MM.1S (cell line): ENCODE measurements around the gene ABCG2.
A peak's percentile ranks its signal among the peaks of the same experiment; 100 is the strongest.

Experiments
- DNase-seq: peaks from one replicate; pipeline ENCODE4 v3.0.0-alpha.2; 2015
- H2AFZ ChIP-seq: fragments of 300-600 bp; sonication (generic); 2 replicates; pipeline ENCODE4 v1.6.0; 2016; ENCODE audit warnings: antibody characterized with exemption, low read length
- H3F3A ChIP-seq: fragments of 300-600 bp; sonication (generic); 2 replicates; pipeline ENCODE4 v1.6.1; 2016; ENCODE audit warnings: mild to moderate bottlenecking, antibody characterized with exemption, low read length, moderate library complexity, mixed read lengths; ENCODE audit not compliant: insufficient read depth
- H3K27ac ChIP-seq: fragments of 300-600 bp; sonication (generic); 2 replicates; pipeline ENCODE4 v1.5.1; 2016; ENCODE audit warnings: mild to moderate bottlenecking, low read length
- H3K27me3 ChIP-seq: fragments of 300-600 bp; sonication (generic); replicated peaks from 2 replicates; pipeline ENCODE4 v1.6.0; 2016; ENCODE audit warnings: low read length; ENCODE audit not compliant: insufficient read depth
- H3K36me3 ChIP-seq: fragments of 300-600 bp; sonication (generic); replicated peaks from 2 replicates; pipeline ENCODE4 v1.6.1; 2016; ENCODE audit warnings: mild to moderate bottlenecking, low read length, mixed read lengths; ENCODE audit not compliant: insufficient read depth
- H3K4me1 ChIP-seq: fragments of 300-600 bp; sonication (generic); 2 replicates; pipeline ENCODE4 v1.6.1; 2016; ENCODE audit warnings: low read length, mixed read lengths
- H3K4me2 ChIP-seq: fragments of 300-600 bp; sonication (generic); 2 replicates; pipeline ENCODE4 v1.6.0; 2016; ENCODE audit warnings: low read depth, low read length
- H3K4me3 ChIP-seq: fragments of 300-600 bp; sonication (generic); 2 replicates; pipeline ENCODE4 v1.5.1; 2016; ENCODE audit warnings: low read length, mixed read lengths
- H3K79me2 ChIP-seq: fragments of 300-600 bp; sonication (generic); 2 replicates; pipeline ENCODE4 v1.6.1; 2016; ENCODE audit warnings: mixed run types, low read length, mixed read lengths
- H3K9ac ChIP-seq: fragments of 300-600 bp; sonication (generic); 2 replicates; pipeline ENCODE4 v1.6.1; 2016; ENCODE audit warnings: low read length, mixed read lengths
- H3K9me2 ChIP-seq: fragments of 300-600 bp; sonication (generic); replicated peaks from 2 replicates; pipeline ENCODE4 v1.6.1; 2016; ENCODE audit warnings: mild to moderate bottlenecking, low read length, mixed read lengths; ENCODE audit not compliant: insufficient read depth
- H3K9me3 ChIP-seq: fragments of 300-600 bp; sonication (generic); replicated peaks from 2 replicates; pipeline ENCODE4 v1.6.1; 2016; ENCODE audit warnings: mild to moderate bottlenecking, low read length, mixed read lengths; ENCODE audit not compliant: insufficient read depth
- H4K20me1 ChIP-seq: fragments of 300-600 bp; sonication (generic); 2 replicates; pipeline ENCODE4 v1.6.1; 2016; ENCODE audit warnings: mild to moderate bottlenecking, low read length, moderate library complexity, mixed read lengths; ENCODE audit not compliant: insufficient read depth
- CTCF ChIP-seq: fragments of 300-600 bp; sonication (generic); IDR thresholded peaks from 2 replicates; pipeline ENCODE4 v1.5.1; 2016; ENCODE audit warnings: antibody characterized with exemption, low read length, mixed read lengths
- EZH2 ChIP-seq: fragments of 300-600 bp; sonication (generic); optimal IDR thresholded peaks from 2 replicates; pipeline ENCODE3; 2017; ENCODE audit warnings: low read depth, mild to moderate bottlenecking, antibody characterized with exemption, low read length, mixed read lengths
- EZH2phosphoT487 ChIP-seq: fragments of 300-600 bp; sonication (generic); IDR thresholded peaks from 2 replicates; pipeline ENCODE4 v1.6.1; 2018; ENCODE audit warnings: antibody characterized with exemption, low read length

ABCG2 gene

GRCh38 chr4:88178626-88179231, 20.3 kb upstream of the ABCG2 start:
- DNase-seq, result no peak
- Histone ChIP-seq H3K27ac (peak overlapping the region; percentile 56; the same call in 1 of the 2 replicates), H3K27me3 (no peaks in the 10 kb centered on the region), H3K9me3 (no peaks in the 10 kb centered on the region), H4K20me1 (no peaks in the 10 kb centered on the region), H3K4me3 (no peak overlapping the region), H3K9ac (no peak overlapping the region), H3K4me2 (peak overlapping the region; percentile 33; the same call in 1 of the 2 replicates), H3F3A (peaks cover 28% of the 10 kb centered on the region), H3K79me2 (no peaks in the 10 kb centered on the region), H3K9me2 (no peaks in the 10 kb centered on the region), H3K36me3 (no peaks in the 10 kb centered on the region), H2AFZ (peak overlapping the region; percentile 68), H3K4me1 (peaks cover 29% of the 10 kb centered on the region)
- no peak for TF ChIP-seq EZH2phosphoT487
- TF ChIP-seq EZH2, result no peak
- no peak for TF ChIP-seq CTCF

- H3K79me2 ChIP-seq, result no peaks in the 10 kb centered on the region
- H3K4me3 ChIP-seq, result no peak overlapping the region
- H3K9me3 ChIP-seq, result no peaks in the 10 kb centered on the region
- H3F3A ChIP-seq, result peaks cover 24% of the 10 kb centered on the region
- H3K36me3 ChIP-seq, result no peaks in the 10 kb centered on the region
- peak overlapping the region; percentile 56; the same call in 1 of the 2 replicates for H3K27ac ChIP-seq
- H3K4me2 ChIP-seq, result peak overlapping the region; percentile 33; the same call in 1 of the 2 replicates
- DNase-seq, result peak; percentile 93
- H4K20me1 ChIP-seq, result no peaks in the 10 kb centered on the region
- no peaks in the 10 kb centered on the region for H3K27me3 ChIP-seq
- peak overlapping the region; percentile 68 for H2AFZ ChIP-seq
- peaks cover 24% of the 10 kb centered on the region for H3K4me1 ChIP-seq
- H3K9ac ChIP-seq, result no peak overlapping the region
- TF ChIP-seq CTCF, result no peak
- TF ChIP-seq EZH2, result no peak
- no peak for TF ChIP-seq EZH2phosphoT487
- H3K9me2 ChIP-seq, result no peaks in the 10 kb centered on the region
Observed at GRCh38 chr4:88177983-88178625, 19.7 kb upstream of the ABCG2 start.

- peaks cover 9% of the 10 kb centered on the region for H3K4me1 ChIP-seq
- H3K79me2 ChIP-seq, result no peaks in the 10 kb centered on the region
- no peak overlapping the region for H2AFZ ChIP-seq
- H3K9me2 ChIP-seq, result no peaks in the 10 kb centered on the region
- H4K20me1 ChIP-seq, result no peaks in the 10 kb centered on the region
- H3K4me2 ChIP-seq, result no peak overlapping the region
- no peak overlapping the region for H3K27ac ChIP-seq
- no peak overlapping the region for H3K4me3 ChIP-seq
- TF ChIP-seq EZH2 (no peak), EZH2phosphoT487 (no peak), CTCF (no peak)
- H3F3A ChIP-seq, result peaks cover 4% of the 10 kb centered on the region; the same call in 1 of the 2 replicates
- no peaks in the 10 kb centered on the region for H3K36me3 ChIP-seq
- no peaks in the 10 kb centered on the region for H3K27me3 ChIP-seq
- no peaks in the 10 kb centered on the region for H3K9me3 ChIP-seq
- H3K9ac ChIP-seq, result no peak overlapping the region
- DNase-seq, result no peak
Observed at GRCh38 chr4:88172987-88173386, 14.5 kb upstream of the ABCG2 start.
